ENCODE data around the gene LPCAT2.
A peak's percentile ranks its signal among the peaks of the same experiment; 100 is the strongest.

The LPCAT2 gene

GRCh38 chr16:55508941-55509931 lies at the start of gene LPCAT2:
TSS of gene LPCAT2 (plus strand) at chr16:55509072. CDS start at chr16:55509182, 110 bp downstream.
- peak; percentile 88 for DNase-seq (ENCODE audit: low spot score)

GRCh38 chr16:55462241-55462640 lies 46.6 kb upstream of the LPCAT2 start:
- no peak for DNase-seq (ENCODE audit: low spot score)

DNA sequence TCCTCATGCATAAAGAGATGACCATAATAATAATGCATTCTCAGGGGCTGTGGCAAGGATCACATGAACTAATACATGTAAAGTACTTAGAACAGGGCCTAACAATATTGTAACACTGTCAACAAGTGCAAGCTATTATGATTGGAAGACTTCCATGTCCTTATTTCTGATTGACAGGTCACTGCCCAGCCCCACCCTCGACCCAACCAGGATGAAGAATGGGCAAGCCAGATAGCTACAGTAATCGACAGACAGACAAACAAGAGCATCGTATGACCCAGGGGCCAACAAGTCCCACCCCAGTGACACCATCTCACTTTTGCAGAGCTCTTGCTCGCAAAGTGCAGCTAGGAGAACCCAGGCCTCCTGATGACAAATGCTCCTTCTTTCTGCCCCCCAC lies 44.5 kb upstream of the LPCAT2 start:
- no peak for DNase-seq (ENCODE audit: low spot score)

DNA sequence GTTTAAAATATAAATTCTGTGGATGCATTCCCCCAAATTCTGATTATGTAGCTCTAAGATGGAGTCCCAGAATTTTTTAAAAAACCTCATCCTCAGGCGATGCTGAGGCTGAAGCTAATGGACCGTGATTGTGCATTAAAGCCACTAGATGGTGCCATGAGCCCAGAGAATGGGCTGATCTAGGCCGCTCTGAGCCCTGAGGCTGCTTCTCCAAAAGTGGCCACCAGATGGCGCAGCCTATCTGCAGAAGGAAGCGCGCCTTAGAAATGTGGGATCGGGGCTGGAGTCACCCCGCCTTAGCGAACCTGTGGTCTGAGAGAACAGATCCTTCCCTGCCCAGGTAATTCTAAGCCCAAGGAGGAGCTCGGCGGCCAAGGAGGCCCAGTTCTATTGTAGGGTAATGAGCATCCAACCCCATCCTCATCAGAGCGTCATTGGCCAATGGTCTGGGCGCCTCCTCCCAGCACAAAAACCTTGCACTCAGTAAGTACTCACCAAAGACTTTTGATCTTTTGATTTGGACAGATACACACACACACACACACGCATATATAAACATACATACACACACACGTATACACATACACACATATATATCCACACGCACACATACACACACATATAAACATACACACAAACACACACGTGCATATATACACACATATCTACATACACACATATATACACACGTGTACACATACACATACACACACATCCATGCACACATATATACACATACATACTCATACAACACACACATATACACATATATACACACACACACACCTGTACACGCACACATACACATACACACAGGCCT lies 43.6 kb upstream of the LPCAT2 start:
- peak; percentile 93 for DNase-seq (ENCODE audit: low spot score)

- no peak for DNase-seq (ENCODE audit: low spot score)
Measured at GRCh38 chr16:55466209-55466608, 42.7 kb upstream of the LPCAT2 start.

DNA sequence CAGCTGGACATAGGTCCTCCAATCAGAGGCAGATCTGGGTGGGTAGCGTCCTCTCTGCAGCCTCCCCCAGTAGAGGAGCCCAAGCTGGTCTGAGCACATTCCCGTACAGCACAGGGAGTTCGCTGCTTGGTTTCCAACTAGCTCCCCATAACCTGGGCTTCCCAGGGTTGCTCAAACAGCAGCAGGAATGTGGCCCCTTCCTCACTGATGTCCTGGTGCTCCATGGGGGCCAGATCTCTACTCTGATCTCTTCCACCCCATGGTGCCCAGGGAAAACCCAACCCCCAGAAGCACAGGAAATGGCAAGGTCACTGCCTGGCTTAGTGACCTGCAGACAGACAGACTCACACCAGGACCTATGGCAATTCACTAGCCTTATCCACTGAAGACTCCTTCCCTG lies 41.0 kb upstream of the LPCAT2 start:
- DNase-seq (ENCODE audit: low spot score) = no peak

DNA sequence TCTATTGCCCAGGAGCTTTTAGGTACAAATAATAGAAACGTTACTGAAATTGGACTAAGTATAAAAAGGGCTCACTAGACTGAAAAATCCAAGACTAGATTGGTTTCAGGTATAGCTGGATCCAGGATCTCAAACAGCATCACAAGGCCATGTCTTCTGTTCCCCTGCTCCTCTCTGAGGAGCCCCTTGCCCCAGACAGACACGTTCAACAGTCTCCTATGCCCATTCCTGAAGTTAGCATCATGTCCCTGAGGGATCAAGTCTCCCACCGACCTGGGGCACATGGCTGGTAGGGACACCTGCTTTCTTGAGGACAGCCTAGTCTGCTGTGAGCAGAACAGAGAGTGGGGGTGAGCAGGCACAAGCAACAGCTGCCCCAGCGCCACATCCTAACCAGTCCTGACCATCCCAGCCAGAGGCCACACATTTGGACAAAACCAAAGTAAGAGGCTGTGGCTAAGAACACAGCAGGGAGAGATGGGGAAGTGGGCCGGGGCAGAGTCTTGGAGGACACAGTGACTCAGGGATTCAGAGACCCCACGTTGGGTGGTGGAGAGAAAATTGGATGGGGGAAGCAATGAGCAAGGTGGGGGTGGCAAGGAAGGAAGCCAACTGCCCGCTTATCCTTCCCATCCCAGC lies 40.4 kb upstream of the LPCAT2 start:
- DNase-seq (ENCODE audit: low spot score) = no peak

GRCh38 chr16:55469821-55470532 lies 38.9 kb upstream of the LPCAT2 start:
- DNase-seq (ENCODE audit: low spot score) = no peak

DNA sequence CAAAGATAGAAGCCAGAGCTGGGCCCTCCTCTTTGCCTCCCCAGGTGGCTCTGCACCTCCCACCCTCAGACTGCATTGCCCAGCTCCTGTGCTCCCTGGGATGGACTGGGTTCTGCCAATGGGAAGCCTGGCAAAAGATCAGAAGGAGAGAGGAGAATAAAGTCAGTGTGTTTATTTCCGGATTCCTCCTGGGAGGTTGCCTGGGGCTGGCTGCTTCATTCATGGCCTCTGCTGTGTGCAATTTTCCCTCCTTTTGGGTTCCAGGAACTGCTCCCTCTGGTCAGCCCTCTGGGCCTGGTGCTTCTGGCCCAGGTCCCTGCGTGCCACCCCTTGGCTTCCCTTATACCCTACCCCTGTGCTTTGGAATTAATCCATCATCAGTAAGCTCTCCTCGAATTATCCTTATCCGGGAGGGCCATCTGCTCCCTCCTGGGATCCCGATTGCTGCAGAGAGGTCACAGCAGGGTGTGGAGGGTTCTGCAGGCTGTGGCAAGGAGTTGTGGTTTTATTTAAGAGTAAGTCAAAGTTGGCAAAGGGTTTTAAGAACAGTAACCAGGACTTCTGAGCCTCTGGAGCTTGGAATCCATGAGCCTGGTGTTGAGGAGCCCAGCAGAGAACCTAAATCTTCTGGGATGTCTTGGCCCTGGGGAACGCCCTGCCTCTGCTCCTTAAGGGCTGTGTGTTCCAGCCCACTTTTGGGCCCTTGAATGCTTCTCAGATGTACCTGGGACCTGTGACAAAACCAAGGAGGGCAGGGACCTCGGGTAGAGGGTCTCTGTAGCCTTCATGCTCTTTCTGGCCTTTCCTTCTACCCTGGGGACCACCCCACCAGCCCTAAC lies 38.1 kb upstream of the LPCAT2 start:
- DNase-seq (ENCODE audit: low spot score) = no peak

GRCh38 chr16:55471448-55472097 lies 37.3 kb upstream of the LPCAT2 start:
- no peak for DNase-seq (ENCODE audit: low spot score)

DNA sequence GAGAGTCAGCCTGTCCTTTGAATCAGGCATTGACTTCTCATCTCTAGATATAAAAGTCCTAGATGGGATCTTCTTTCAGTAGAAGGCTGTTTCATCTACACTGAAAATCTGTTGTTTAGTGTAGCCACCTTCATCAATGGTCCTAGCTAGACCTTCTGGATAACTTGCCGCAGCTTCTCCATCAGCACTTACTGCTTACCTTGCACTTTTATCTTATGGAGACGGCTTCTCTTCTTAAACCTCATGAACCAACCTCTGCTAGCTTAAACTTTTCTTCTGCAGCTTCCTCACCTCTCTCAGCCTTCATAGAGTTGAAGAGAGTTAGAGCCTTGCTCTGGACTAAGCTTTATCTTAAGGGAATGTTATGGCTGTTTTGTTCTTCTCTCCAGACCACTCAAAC lies 35.3 kb upstream of the LPCAT2 start:
- no peak for DNase-seq (ENCODE audit: low spot score)

GRCh38 chr16:55474821-55475220 lies 34.1 kb upstream of the LPCAT2 start:
- no peak for DNase-seq (ENCODE audit: low spot score)

DNA sequence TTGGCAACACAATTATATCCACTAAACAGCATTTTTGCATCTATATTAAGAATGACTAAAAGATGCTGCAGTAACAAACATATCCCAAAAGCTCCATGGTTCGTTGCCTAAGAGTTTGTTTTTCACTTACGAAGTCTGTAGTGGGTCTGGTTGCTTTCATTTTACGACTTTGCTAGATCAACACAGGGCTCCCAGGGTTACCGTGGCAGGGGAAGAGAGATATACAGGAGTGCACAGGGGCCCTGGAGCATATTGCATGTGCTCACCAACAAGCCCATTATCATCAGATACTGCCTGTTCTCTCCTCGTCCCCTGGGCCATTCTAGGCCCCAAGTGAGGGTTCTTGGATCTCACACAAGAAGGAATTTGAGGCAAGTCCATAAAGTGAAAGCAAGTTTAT lies 33.0 kb upstream of the LPCAT2 start:
- no peak for DNase-seq (ENCODE audit: low spot score)

GRCh38 chr16:55476625-55477533 lies 32.0 kb upstream of the LPCAT2 start:
- DNase-seq (ENCODE audit: low spot score) = no peak

DNA sequence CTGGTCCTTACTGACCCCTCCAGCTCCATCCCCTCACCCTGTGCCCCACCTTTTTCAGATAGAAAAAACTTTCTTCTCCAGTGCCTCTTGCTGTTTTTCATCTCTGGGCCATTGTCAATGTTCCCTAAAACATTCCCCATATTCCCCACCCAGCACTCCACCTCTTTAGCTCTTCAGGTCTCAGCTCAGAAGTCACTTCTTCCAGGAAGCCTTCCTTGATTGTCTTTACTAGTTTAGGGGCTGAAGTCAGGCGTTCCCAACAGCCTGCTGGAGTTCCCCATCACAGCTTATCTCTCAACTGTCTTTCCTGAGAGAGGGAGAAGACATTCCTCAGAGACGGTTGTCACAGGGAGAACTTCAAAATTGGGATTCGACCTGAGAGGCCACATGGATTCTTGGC lies 31.1 kb upstream of the LPCAT2 start:
- no peak for DNase-seq (ENCODE audit: low spot score)

- no peak for DNase-seq (ENCODE audit: low spot score)
Measured at GRCh38 chr16:55478827-55479429, 29.9 kb upstream of the LPCAT2 start, which contains the start of gene MMP2. TSS of gene MMP2 (plus strand) at chr16:55479198. CDS start at chr16:55479480, 282 bp downstream.

DNA sequence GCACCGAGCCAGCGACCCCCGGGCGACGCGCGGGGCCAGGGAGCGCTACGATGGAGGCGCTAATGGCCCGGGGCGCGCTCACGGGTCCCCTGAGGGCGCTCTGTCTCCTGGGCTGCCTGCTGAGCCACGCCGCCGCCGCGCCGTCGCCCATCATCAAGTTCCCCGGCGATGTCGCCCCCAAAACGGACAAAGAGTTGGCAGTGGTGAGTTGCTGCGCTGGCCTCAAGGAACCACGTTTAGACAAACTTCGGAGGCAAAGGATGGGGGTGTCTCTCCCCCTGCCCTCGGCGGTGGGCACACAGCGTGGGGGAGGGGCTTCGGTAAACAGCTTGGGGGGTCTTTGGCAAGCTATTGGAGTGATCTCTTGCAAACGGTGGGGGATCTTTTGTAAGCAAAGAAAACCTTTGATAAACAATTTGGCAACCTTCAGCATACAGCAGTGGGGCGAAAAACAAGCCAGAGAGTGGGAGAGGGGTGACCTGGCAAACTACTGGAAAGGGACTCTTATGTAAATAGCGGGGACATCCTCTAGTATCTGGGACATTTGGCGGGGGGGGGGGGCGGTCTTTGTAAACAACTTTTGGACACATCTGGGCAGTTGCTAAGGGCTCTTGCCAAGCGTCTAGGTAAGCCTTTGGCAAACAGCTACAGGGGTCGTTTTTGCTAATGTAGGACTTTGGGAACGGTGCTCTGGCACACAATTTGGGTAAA lies 29.3 kb upstream of the LPCAT2 start:
- no peak for DNase-seq (ENCODE audit: low spot score)

- DNase-seq (ENCODE audit: low spot score) = peak; percentile 77
Measured at GRCh38 chr16:55480228-55480655, 28.6 kb upstream of the LPCAT2 start.

Data from Ammon's horn (tissue), 1 donor.